Esophagus muscularis mucosa (tissue), 4 donors: ENCODE measurements around the gene GALNT18. TPM values are rescaled to one million over a fixed set of nuclear protein-coding genes. Genes with fewer than 3 reads are reported as not detected.

ENCODE experiments used
- DNase-seq: peaks from one replicate; pipeline ENCODE4 v3.0.0-alpha.2; 2017; ENCODE audit errors: extremely low spot score
- H3K27ac ChIP-seq, 4 donors: fragments of 200-600 bp; sonication (generic); replicated peaks in 1 of 4; 1 replicate in 3 of 4; 2 replicates in 1 of 4; pipeline ENCODE4 v1.5.1; 2016 to 2019; ENCODE audit warnings: mild to moderate bottlenecking in 1 of 4
- H3K27me3 ChIP-seq, 4 donors: fragments of 200-600 bp; sonication (generic); one replicate each; pipeline versions ENCODE4 v1.5.1 to v1.6.0; 2016 to 2019
- H3K36me3 ChIP-seq, 4 donors: fragments of 200-600 bp; sonication (generic); one replicate each; pipeline ENCODE4 v1.5.1; 2016 to 2019
- H3K4me1 ChIP-seq, 4 donors: fragments of 200-600 bp; sonication (generic); one replicate each; pipeline ENCODE4 v1.5.1; 2016 to 2019
- H3K4me3 ChIP-seq, 4 donors: fragments of 200-600 bp; sonication (generic); 1 replicate in 2 of 4; 2 replicates in 2 of 4; pipeline ENCODE4 v1.5.1; 2016 to 2019; ENCODE audit warnings: mild to moderate bottlenecking in 4 of 4, moderate library complexity in 1 of 4
- H3K9me3 ChIP-seq, 4 donors: fragments of 200-600 bp; sonication (generic); 1 replicate in 3 of 4; 2 replicates in 1 of 4; pipeline ENCODE4 v1.5.1; 2016 to 2019
- CTCF ChIP-seq, 3 experiments: fragments of 200-600 bp in 2 of 3; fragments of 450-650 bp in 1 of 3; sonication (generic) in 2 of 3; IDR thresholded peaks; one replicate each; pipeline ENCODE4 v1.5.1; 2017 to 2019; ENCODE audit warnings: antibody characterized with exemption in 3 of 3, mild to moderate bottlenecking in 2 of 3, moderate library complexity in 1 of 3
- EP300 ChIP-seq: sonication (generic); formaldehyde crosslinking; IDR thresholded peaks from one replicate; pipeline ENCODE4 v1.6.1; 2017; ENCODE audit warnings: antibody characterized with exemption
- POLR2A ChIP-seq: fragments of 450-650 bp; IDR thresholded peaks from one replicate; pipeline ENCODE4 v1.6.1; 2017; ENCODE audit warnings: antibody characterized with exemption, moderate library complexity, mild to moderate bottlenecking, low read depth
- POLR2AphosphoS5 ChIP-seq, 2 donors: sonication (generic); formaldehyde crosslinking; IDR thresholded peaks; one replicate each; pipeline ENCODE4 v1.6.1; 2017; ENCODE audit warnings: antibody characterized with exemption in 2 of 2
- WGBS: methylation state at CpG from one replicate; pipeline ENCODE4 v1.1.5; 2018; 5-methylcytosine and 5-hydroxymethylcytosine counted together
- intact Hi-C: fragments of 100-400 bp; cut with DNase I; formaldehyde crosslinking; loops from one replicate; pipeline ENCODE4 v1.15.1; 2023
- total RNA-seq, 4 donors: library from RNA; depleted of rRNA; stranded (reverse); fragments of >200 nt; gene quantifications; one replicate each; pipeline versions ENCODE4 v1.1.0 to v1.2.1, GENCODE V29; 2016

GALNT18 gene
- total RNA-seq, 4 donors from 2014 or later = 29.1 to 67.0 (median 49.3) TPM

- Histone ChIP-seq H3K27me3 (no peaks in the 10 kb centered on the region), H3K4me1 (peaks cover 30 to 64% (median 50%) of the 10 kb centered on the region in 4 donors), H3K9me3 (no peaks in the 10 kb centered on the region), H3K36me3 (no peaks in the 10 kb centered on the region), H3K27ac (no peak overlapping the region), H3K4me3 (no peak overlapping the region)
- no peak for DNase-seq
- 50% methylated on average over 3 of the region's 3 CpGs for WGBS
- intact Hi-C loops = no loop called here
- no peak for TF ChIP-seq CTCF (IDR thresholded peaks at IDR 0.05)
- TF ChIP-seq POLR2AphosphoS5 (IDR thresholded peaks at IDR 0.05) = no peak
- no peak for TF ChIP-seq POLR2A
- TF ChIP-seq EP300 = no peak
These were observed 108.4 kb downstream of the GALNT18 start for GRCh38 chr11:11513422-11513821.

- no peak overlapping the region for H3K27ac ChIP-seq
- H3K36me3 ChIP-seq = no peaks in the 10 kb centered on the region
- no peaks in the 10 kb centered on the region for H3K27me3 ChIP-seq
- intact Hi-C loops = no loop called here
- no peak for DNase-seq
- no peak overlapping the region for H3K4me3 ChIP-seq
- peaks cover 30 to 63% (median 48%) of the 10 kb centered on the region in 4 donors for H3K4me1 ChIP-seq
- 76% methylated on average over 4 of the region's 4 CpGs for WGBS
- no peaks in the 10 kb centered on the region for H3K9me3 ChIP-seq
- TF ChIP-seq POLR2AphosphoS5 (IDR thresholded peaks at IDR 0.05) (no peak), EP300 (no peak), CTCF (IDR thresholded peaks at IDR 0.05) (no peak), POLR2A (no peak)
These were observed 108.9 kb downstream of the GALNT18 start for GRCh38 chr11:11512929-11513328.

GRCh38 chr11:11512502-11512901, 109.3 kb downstream of the GALNT18 start:
- no peaks in the 10 kb centered on the region for H3K9me3 ChIP-seq
- H3K27me3 ChIP-seq = no peaks in the 10 kb centered on the region
- no peak for DNase-seq
- H3K4me3 ChIP-seq = no peak overlapping the region
- WGBS = 95% methylated on average over 6 of the region's 6 CpGs
- peaks cover 28 to 58% (median 45%) of the 10 kb centered on the region in 4 donors for H3K4me1 ChIP-seq
- no peaks in the 10 kb centered on the region for H3K36me3 ChIP-seq
- TF ChIP-seq POLR2A (no peak), CTCF (IDR thresholded peaks at IDR 0.05) (no peak), EP300 (no peak), POLR2AphosphoS5 (IDR thresholded peaks at IDR 0.05) (no peak)
- intact Hi-C loops = no loop called here
- H3K27ac ChIP-seq = no peak overlapping the region

GRCh38 chr11:11512090-11512489, 109.7 kb downstream of the GALNT18 start:
- 90% methylated on average over 4 of the region's 6 CpGs for WGBS
- H3K27ac ChIP-seq = no peak overlapping the region
- intact Hi-C loops = no loop called here
- TF ChIP-seq POLR2AphosphoS5 (IDR thresholded peaks at IDR 0.05) (no peak), CTCF (IDR thresholded peaks at IDR 0.05) (no peak), EP300 (no peak), POLR2A (no peak)
- no peaks in the 10 kb centered on the region for H3K36me3 ChIP-seq
- peaks cover 24 to 54% (median 41%) of the 10 kb centered on the region in 4 donors for H3K4me1 ChIP-seq
- DNase-seq = no peak
- no peak overlapping the region for H3K4me3 ChIP-seq
- H3K27me3 ChIP-seq = no peaks in the 10 kb centered on the region
- no peaks in the 10 kb centered on the region for H3K9me3 ChIP-seq

GRCh38 chr11:11510939-11511338, 110.9 kb downstream of the GALNT18 start:
- H3K27ac ChIP-seq = peak overlapping the region in 2 of 4 donors; percentile 9 to 20
- H3K4me1 ChIP-seq = peaks cover 18 to 51% (median 37%) of the 10 kb centered on the region in 4 donors
- DNase-seq = no peak
- intact Hi-C loops = no loop called here
- H3K9me3 ChIP-seq = no peaks in the 10 kb centered on the region
- TF ChIP-seq EP300 (no peak), POLR2AphosphoS5 (IDR thresholded peaks at IDR 0.05) (peak; percentile 8 to 32), CTCF (IDR thresholded peaks at IDR 0.05) (no peak)
- H3K4me3 ChIP-seq = no peak overlapping the region
- no peaks in the 10 kb centered on the region for H3K27me3 ChIP-seq
- H3K36me3 ChIP-seq = no peaks in the 10 kb centered on the region
- 51% methylated on average over 10 of the region's 10 CpGs for WGBS
